Dedifferentiated amniotic fluid mesenchymal stem cell (primary cell): ENCODE data around the gene USP12.

Source experiments
- DNase-seq: peaks from one replicate; pipeline ENCODE4 v3.0.0-alpha.2; 2016; ENCODE audit errors: extremely low spot score

Gene USP12

GRCh38 chr13:27036236-27036981 is 135.2 kb downstream of the USP12 start:
- DNase-seq: no peak

DNA sequence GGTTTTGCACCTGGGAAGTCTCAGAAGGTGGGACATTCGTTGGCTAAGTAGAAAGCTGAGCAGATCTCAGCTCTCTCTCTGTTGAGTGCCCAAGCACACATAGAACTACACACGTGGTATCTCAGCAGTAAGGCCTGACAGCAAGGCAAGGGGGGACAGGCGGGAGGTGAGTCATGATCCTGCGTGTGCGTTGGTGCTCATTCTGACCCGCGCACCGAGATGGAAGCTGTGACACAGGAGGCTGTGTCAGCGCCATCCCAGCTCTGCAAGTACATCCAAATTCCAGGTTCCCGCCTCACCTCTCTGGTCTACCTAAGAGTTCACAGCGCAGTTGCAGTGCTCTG is 135.7 kb downstream of the USP12 start:
- no peak for DNase-seq

DNA sequence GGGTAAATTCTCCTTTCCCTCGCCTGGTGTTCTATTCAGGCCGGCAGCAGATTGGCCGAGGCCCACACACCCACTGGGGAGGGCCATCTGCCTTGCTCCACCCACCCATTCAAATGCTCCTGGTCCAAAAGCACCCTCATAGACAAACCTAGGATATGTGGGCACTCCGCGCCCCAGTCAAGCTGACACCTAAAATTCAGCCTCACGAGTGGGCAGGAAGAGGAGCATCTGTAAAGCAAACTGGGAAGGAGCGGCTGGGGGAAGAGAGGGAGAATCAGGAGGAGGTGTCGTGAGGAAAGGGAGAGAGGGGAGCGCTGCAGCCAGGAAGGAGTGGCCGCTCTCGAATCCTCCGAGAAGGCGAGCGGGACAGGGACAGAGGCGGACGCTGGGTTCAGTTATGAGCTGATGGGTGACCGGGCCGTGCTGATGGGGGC is 136.9 kb downstream of the USP12 start:
- no peak for DNase-seq

DNA sequence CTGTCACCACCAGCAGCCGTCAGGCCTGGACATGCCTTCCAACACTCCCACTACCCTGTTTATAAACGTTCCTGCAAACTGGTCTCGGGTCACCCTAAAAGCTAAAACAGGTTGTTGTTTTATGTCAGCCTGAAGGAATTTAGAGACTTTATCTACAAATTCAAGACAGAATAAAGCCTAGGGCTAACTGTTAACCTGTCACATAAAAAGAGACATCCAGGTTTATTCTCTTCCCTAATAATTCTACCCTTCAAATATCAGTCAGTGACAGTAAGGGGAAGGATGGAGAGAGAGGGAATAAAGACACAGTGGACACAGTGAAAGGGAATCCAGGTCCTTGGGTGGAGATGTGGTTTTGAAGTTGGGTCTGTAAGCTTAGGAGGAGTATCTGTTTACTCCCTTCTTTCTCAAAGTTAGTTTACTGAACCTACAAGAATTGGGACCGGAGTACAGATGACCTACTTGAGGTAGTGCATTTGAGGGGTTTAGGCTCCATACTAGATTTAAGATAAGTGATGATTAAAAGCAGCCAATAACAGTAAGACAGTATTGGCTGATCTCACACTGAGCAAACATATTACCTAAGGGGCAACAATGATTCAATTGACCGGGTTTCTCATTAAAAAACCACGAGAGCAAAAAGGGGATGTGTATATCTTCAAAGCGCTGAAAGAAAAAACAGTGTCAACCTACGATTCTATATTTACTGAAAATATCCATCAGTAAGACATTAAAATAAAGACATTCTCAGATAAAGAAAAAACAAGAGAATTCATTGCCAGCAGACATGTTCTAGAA is 142.7 kb downstream of the USP12 start:
- DNase-seq: no peak

DNA sequence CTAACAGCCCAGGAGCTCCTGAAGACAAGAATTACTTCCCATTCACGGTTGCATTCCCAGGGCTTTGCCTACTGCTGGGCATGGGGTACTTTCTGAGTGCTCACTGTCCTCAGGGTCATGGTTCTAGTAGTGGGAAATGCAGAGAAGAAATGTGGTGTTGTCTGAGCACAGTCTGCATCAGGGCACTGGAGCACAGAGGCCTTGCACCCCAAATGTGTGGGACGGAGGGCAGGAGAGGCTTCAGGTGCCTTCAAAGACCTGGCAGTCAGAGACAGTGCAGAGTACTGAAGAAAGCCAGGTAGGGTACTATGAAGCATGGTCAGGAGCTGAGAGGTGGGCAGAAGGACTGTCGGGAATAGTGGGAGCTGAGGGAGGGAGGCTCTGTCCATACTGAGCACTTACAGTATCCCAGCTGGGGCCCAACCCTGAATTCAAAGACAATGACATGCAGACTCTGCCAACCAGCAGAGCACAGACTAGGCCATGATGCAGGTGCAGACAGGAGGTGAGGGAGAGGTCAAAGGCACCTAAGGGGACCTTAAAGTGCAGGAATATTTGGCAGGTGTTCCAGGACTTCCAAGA is 144.4 kb downstream of the USP12 start:
- no peak for DNase-seq

GRCh38 chr13:27026396-27026795 is 145.2 kb downstream of the USP12 start:
- DNase-seq: no peak

DNA sequence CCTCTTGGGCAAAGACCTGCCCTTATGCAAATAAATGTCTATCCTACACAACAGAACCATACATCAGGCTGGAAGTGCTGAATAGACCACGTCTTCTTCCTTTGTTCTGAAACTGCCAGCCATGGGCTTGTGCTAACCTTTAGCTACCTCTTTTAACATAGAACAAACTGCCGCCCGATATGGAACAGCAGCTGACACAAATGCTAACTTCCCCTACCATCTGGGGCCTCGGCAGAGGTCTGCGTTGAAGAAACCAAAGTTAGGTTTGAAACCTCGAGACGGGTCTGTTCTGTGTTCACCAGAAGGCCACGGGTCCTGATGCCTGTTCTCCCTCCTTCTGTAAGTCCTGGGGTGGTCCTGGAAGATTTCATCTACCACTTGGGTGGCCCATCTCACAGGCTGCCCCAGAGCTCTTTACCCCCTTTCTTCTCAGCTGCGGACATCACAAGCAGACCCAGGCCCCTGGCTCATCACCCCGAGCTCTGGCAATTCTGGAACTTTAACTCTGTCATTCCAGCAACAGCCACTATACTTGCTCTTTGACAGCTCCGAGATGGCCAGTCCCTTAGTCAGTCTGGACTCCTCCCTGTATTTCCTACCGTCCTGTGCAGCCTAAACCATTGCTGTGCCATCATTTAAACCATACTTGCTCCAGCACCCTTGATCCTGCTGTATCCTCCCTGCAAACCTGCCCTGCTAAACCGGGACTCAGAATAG is 146.7 kb downstream of the USP12 start:
- no peak for DNase-seq

DNA sequence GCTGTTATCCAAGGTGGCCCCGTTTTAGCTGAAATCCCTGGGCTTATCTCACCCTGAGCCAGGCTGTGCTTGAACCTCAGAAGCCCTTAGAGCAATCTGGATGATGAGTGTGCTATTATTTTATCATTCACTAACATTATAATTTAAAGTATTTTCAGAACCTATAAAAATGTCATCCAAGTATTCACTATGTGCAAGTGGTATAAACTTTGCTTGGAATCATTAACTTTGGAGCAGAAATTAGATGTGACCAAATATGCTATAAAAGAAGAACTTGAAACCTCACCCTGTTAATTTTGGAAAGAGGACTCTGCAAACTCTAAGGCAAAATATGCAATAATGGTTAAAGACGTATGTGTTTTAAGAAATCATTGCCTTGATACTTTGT is 147.5 kb downstream of the USP12 start:
- DNase-seq: no peak

DNA sequence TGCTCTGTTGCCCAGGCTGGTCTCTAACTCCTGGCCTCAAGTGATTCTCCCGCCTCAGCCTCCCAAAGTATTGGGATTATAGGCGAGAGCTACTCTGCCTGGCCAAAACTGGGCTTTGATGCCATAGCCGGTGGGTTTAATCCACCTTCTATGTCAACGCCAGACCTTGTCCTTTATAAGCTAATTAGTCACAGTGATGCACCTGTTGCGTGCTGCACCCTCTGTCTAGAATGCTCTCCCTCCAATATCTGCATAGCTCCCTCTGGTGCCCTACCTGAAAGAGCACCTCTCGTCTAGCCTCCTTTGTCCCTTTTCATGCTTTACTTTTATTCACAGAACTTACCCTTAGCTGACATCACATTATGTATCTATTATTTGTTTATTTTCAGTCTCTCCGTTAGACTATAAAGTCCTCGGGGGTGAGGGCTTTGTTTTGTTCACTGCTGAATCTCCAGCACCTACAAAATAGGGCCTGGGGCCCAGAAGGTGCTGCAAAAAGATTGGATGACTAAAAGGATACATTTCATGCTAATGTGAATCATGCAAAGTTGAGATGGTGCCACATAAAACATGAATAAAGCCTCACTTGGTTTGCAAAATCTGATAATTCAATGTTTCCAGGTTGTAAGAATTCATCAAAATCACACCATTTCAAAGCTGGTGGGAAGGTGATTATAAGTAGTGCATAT is 148.1 kb downstream of the USP12 start:
- DNase-seq: no peak

DNA sequence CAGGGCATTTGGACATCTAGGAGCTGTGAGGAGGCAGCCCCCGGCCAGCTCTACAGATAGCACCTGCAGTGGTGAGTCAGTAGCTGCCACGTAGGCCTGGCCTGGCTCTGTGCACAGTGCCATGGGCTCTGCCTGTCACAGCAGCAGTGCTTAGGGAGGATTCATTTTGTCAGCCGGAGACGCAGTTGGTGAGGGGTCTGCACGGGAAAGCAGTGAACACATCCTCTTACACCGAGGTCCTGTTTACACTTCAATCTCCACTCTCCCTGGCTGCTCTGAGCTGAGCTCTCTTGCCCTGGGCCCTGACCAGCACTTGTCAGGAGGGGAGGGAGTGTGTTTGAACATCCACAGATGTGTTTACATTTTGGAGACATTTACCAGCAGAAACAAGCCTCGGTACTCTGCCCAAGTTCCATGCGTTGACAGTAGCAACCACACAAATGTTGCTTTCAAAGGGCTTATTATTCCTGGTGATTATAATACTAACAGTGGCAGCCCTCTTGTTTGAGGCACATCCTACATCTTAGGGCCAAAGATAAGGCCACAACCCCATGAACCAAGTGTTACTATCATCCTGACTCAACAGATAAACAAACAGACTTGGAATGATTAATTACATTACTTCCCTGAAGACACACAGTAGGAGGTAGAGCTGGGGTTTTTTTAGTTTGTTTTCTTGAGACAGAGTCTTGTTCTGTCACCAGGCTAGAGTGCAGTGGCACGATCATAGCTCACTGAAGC is 148.9 kb downstream of the USP12 start:
- DNase-seq: no peak

DNA sequence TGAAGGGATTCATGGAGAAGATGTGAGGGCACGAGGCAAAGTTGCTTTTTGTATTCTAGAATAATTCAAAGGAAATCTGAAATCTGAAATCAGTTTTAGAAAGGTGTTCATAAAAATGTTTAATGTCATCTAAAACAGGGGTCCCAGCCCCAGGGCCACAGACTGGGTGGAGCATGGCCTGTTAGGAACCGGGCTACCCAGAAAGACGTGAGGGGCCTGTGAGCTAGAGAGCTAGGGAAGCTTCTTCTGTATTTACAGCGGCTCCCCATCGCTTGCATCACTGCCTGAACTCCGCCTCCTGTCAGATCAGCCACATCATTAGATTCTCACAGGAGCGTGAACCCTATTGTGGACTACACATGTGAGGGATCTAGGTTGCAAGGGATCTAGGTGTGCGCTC is 151.2 kb downstream of the USP12 start:
- DNase-seq: no peak

GRCh38 chr13:27018882-27019281 is 152.7 kb downstream of the USP12 start:
- DNase-seq: no peak

DNA sequence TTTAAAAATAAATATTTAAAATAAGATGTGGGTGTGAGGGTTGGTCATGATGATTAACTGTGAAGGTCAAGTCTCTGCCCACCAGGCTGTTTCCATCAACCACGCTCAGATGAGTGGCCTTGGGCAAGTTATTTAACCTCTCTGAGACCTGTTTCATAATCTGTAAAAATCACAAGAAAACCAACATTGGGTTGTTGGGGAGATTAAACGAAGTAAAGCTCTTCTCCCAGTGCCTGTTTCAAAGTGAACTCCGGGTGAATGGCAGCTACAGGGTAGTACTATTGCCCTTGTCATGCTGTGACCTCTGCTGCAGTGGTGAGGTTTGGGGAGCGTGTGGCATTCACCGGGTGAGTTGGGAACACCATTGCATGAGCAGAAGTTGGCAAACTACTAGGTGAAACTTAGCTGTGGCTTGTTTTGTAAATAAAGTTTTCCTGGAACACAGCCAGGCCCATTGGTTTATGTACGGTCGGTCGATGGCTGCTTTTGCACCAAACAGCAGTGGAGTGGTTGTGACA is 153.2 kb downstream of the USP12 start:
- no peak for DNase-seq

DNA sequence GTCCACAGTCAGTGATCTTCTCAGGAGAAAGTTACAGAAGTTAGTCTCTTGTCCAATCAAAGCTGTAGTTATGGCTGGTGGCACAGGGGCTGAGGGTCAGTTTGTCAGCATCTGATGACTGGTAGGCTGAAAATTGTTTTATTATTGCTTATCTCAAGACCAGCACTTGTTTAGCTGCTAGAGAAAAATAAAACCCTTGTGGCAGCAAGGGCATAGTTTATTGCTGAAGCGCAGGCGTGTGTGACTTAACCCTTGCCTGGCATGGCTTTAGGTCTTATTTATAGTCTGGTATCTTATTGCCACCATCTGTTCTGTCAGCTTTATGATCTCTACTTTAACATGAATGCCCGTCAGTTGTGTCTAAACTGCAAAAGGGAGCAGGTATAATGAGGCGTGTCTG is 154.7 kb downstream of the USP12 start:
- DNase-seq: no peak
